Measurements from ENCODE around the gene INTS1.

GRCh38 chr7:1468203-1468602, 36.0 kb downstream of the INTS1 start:
- TF ChIP-seq CTCF (IDR thresholded peaks at IDR 0.05; ENCODE audit: low read depth, low read length, poor library complexity, severe bottlenecking) = no peak
- TF ChIP-seq EZH2phosphoT487 (IDR thresholded peaks at IDR 0.05; ENCODE audit: borderline replicate concordance, low read length) = no peak
